ENCODE data around the gene ULK3.

ULK3 gene

DNA sequence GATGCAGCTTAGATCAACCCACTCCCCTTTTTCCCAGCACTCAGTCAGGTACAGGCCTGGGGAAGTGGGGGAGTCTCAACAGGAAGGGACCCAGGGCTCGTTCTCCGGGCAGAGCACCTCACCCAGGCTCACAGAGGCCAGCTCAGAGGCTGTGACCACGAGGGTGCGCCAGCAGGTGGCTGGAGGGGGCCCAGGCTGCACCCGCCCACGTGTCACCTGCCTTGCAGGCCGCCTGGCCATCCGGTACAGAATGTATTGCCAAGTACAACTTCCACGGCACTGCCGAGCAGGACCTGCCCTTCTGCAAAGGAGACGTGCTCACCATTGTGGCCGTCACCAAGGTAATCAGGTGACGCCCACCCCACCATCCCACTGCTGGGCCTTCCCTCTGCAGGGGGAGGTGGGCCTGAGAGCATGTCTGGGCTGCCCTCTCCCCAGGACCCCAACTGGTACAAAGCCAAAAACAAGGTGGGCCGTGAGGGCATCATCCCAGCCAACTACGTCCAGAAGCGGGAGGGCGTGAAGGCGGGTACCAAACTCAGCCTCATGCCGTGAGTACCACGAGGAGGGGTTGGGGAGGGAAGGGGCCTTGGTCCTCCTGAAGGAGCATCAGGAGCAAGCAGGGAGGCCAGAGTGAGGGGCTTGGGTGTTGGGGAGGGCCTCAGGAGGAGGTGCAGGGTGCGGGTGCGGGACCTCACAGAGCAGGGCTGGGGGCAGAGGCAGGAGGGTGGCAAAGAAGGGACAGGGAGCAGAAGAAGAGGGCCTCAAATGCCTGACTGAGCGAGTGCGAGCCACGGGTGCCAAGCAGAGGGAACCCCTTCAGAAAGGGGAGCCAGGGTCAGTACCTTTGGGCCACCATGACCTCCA, 44.3 kb downstream of the ULK3 start:
- DNase-seq: no peak

DNA sequence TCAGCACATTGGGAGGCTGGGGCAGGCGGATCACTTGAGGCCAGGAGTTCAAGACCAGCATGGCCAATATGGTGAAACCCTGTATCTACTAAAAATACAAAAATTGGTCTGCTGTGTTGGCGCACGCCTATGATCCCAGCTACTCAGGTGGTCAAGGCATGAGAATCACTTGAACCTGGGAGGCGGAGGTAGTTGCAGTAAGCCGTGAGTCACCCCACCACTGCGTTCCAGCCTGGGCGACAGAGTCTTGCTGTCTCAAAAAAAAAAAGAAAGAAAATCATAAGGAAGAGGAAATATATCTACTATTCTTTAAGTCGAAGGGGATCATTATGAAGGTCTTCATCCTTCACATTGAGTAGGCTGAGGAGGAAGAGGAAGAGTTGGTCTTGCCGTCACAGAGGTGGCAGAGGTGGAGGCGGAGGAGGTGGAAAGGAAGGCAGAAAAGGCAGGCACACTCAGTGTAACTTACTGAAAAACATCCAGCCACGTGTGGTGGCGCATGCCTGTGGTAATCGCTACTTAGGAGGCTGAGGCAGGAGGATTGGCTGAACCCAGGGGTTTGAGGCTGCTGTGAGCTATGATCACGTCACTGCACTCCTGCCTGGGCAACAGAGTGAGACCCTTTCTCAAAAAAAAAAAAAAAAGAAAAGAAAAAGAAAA, 46.9 kb downstream of the ULK3 start:
- DNase-seq: no peak

DNA sequence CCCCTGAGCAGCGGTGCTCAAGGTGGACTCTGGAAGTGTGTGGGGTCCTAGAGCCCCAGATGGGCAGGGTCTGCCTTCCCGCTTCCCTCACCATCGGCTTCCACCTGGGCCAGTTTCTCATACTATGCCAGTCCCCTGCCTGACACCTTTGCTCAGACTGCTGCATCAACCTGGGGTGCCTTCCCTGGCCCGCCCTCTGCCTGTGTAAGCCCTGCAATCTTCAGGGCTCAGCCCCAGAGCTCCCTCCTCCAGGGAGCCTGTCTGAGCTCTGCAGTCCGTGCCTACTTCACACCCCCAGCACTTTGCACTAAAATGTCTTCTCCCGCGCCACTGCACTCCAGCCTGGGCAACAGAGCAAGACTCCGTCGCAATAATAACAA, 48.0 kb downstream of the ULK3 start:
- no peak for DNase-seq

- DNase-seq: no peak
Measured at GRCh38 chr15:74794248-74794969, 48.5 kb downstream of the ULK3 start.

DNA sequence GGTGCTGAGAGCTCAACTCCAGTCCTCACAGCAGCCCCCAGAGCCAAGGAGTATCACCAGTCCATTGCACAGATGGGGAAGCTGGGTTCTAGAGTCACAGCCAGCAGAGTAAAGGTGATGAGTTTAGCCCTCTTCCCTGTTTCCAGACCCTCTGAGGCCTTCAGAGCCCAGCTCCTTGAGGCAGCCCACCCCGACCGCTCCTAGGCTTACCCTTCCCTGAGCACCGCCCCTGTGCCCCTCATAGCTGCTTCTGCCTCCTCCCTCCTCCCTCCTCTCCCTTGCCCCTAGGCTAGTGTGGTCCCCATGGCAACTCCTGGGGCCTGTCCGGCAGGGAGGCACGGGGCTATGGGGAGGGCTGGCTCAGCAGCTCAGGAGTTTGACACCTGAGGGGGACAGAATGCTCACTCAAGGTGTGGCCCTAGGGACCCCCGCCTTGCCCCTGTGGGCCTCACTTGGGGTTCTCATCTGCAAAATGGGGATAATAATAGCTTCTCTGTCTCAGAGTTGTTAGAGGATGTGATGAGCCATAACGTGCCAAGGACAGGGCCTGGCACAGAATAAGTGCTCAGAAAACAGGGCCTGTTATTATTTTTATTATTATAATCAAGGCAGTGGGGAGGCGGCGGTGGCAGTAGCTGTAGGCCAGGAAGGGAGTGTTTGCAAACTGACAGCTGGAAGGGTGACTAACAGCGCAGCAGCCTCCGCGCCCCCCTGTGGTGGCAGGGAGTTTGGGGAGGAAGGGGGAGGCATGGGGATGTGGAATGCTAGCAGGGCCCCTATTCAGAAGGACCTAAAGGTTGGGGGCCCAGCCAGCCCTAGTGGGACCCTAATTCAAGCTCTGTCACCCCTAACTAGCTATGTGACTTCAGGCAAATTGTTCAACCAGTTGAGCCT, 49.6 kb downstream of the ULK3 start:
- DNase-seq: no peak

DNA sequence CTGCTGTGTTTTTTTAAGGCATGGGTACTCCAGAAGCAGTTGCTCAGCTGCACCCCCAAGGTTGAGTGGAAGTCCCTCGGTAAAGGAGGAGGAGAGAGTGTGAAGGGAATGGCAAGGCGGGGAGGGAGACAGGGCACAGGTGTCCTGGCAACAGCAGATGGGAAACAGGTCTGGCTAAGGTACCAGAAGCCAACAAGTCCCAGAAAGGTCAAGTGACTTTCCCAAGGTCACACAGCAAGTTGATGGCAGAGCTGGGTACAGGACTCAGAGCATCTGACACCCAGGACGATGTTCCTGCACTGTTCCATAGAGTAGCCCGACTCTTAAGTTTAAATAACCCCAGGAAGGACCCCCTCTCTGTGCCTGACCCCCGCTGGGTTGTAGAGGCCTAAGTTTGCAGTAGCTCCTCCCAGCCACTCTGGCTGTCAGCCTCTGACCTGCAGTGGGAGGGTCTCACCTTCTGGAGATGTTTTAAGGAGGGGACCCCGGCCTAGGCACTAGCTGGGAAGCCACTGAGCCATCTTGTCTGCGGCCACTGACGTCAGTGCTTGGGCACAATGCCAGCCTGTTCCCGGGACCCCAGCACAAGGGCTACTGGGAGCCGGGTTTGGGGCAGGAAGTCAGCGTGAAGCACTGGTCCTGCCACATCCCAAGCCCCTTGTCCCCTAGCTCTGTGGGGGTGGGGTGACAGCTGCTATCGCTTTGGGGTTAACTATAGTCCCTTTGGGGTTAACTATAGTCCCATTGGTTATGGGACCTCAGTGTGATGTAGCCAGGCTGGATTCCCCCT, 50.5 kb downstream of the ULK3 start:
- DNase-seq: no peak

DNA sequence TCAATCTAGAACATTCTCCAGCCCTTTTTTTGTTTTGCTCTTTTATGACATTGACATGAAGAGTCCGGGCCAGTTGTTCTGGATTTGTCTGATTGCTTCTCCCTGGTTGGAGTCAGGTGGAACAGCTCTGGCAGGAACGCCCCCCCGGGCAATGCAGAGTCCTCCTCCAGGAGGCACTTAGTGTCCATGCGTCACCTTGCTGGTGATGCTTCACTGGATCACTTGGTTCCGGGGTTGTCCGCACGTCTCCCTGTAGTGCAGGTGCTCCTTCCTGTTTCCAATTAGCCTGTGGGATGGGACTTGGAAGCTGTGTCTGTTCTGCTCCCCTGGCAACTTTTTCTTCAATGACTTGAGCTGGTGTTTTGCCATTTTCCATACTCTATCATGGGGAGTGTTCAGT, 51.3 kb downstream of the ULK3 start:
- DNase-seq: no peak

DNA sequence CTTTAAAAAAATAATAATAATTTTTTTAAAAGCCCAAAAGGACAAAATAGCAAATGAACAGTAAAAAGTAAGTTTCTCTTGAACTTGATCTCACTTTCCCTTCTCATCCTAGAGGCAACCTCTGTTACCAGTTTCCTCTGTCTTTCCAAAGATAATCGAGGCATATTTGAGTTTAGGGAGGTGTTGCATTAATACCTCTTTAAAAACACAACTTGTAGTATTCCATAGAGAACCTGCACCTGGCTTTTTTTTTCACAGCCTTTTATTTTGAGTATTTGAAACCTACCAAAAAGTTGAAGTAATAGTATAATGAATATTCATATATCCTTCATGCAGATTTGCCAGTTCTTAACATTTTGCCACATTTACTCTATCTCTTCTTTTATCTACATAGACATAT, 51.9 kb downstream of the ULK3 start:
- DNase-seq: no peak

- peak; percentile 69 for DNase-seq
Measured at GRCh38 chr15:74790080-74790916, 52.7 kb downstream of the ULK3 start.

DNA sequence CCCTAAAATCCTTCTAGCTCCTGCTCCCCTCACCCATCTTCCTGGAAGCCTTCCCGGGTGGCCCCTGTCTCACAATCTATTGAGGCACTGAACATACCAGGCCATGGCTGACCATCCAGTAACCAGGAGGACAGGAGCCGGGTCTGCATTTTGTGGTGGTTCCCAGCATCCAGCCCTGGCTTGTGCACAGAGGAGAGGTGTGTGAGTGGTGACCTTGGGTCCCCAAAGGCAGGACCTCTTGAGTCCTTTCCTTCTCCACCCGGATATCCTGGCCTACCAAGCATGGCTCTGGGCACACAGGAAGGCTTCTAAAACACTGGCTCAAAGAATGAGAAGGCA, 53.2 kb downstream of the ULK3 start:
- no peak for DNase-seq

GRCh38 chr15:74789171-74789631, 53.8 kb downstream of the ULK3 start:
- no peak for DNase-seq

GRCh38 chr15:74788683-74789151, 54.2 kb downstream of the ULK3 start:
- DNase-seq: no peak

- no peak for DNase-seq
Measured at GRCh38 chr15:74788042-74788682, 54.8 kb downstream of the ULK3 start.

GRCh38 chr15:74787251-74788041, 55.5 kb downstream of the ULK3 start:
- DNase-seq: peak; percentile 76

DNA sequence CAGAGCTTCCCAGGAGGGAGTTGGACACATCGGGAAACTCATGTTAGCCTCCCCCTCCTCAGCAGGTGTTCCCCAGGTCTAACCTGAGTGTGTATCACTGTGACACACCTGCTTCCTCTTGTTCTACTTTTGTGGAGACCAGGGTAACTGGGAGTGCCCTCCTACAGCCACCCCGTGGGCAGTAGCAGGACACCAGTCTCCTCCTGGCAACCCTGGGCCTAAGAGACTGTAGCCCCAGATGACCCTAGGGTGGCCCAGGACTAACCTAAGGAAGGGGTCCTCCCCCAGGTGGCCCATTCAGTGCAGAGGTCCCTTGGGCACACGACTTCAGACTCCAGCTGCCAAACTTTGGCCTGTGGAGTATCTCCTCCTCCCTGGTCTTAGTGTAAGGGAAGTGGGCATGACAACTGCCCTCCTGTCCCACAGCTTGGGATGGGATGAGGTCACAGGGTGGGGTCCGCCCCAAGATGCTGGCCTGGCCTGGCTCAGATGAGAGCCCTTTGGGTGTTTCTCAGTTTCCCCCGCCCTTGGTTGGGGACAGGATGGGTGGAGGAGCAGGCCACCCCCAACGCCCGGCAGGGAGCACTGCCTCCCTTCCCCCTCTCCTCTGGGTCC, 56.3 kb downstream of the ULK3 start:
- no peak for DNase-seq
